HepG2 (cell line): ENCODE measurements around the gene C19orf85. TPM values are rescaled to one million over a fixed set of nuclear protein-coding genes. Genes with fewer than 3 reads are reported as not detected.

Source experiments
- ATF4 ChIP-seq, 2 experiments: fragments of 450-650 bp in 1 of 2; sonication (generic) in 1 of 2; formaldehyde crosslinking; IDR thresholded peaks; 2 replicates each; pipeline versions ENCODE4 v1.5.0 to v1.8.0; 2020 to 2022; ENCODE audit warnings: mild to moderate bottlenecking in 1 of 2, missing genetic modification reagents in 1 of 2
- ATRX ChIP-seq: sonication (generic); formaldehyde crosslinking; IDR thresholded peaks from 2 replicates; pipeline ENCODE4 v1.4.0; 2020; ENCODE audit warnings: missing genetic modification reagents, borderline replicate concordance
- CAMTA2 ChIP-seq: sonication (generic); formaldehyde crosslinking; IDR thresholded peaks from 2 replicates; pipeline ENCODE4 v1.4.0; 2020; ENCODE audit warnings: mild to moderate bottlenecking, missing genetic modification reagents, borderline replicate concordance
- CBX2 ChIP-seq, 2 experiments: fragments of 200-600 bp in 1 of 2; sonication (generic); formaldehyde crosslinking in 1 of 2; IDR thresholded peaks; 2 replicates each; pipeline versions ENCODE4 v1.7.0 to v1.8.1; 2018 to 2022; ENCODE audit warnings: low read depth in 2 of 2, low read length in 1 of 2, mild to moderate bottlenecking in 1 of 2, missing genetic modification reagents in 1 of 2
- HNF1B ChIP-seq: sonication (generic); formaldehyde crosslinking; IDR thresholded peaks from 2 replicates; pipeline ENCODE4 v1.5.1; 2020; ENCODE audit warnings: mild to moderate bottlenecking, moderate library complexity, missing genetic modification reagents
- HNRNPL ChIP-seq: fragments of 200-400 bp; formaldehyde crosslinking; IDR thresholded peaks from 2 replicates; pipeline ENCODE4 v1.6.1; 2017; ENCODE audit warnings: mild to moderate bottlenecking, low read depth, low read length
- IKZF1 ChIP-seq: fragments of 450-650 bp; IDR thresholded peaks from 2 replicates; pipeline ENCODE4 v1.7.1; 2016
- IRF2 ChIP-seq: IDR thresholded peaks from 2 replicates; pipeline ENCODE4 v1.6.1; 2018; ENCODE audit warnings: missing genetic modification reagents, missing compliant biosample characterization
- JDP2 ChIP-seq: sonication (generic); formaldehyde crosslinking; IDR thresholded peaks from 2 replicates; pipeline ENCODE4 v1.8.1; 2022; ENCODE audit warnings: missing genetic modification reagents, borderline replicate concordance
- KLF12 ChIP-seq: sonication (generic); formaldehyde crosslinking; IDR thresholded peaks from 2 replicates; pipeline ENCODE4 v1.4.0; 2020; ENCODE audit warnings: missing genetic modification reagents, borderline replicate concordance
- RFX1 ChIP-seq: fragments of 450-650 bp; IDR thresholded peaks from 2 replicates; pipeline ENCODE4 v1.6.1; 2017
- RFX5 ChIP-seq: IDR thresholded peaks from 2 replicates; pipeline ENCODE4 v1.6.1; 2011; ENCODE audit warnings: low read depth, low read length, improper control_type of control experiment
- THRA ChIP-seq: sonication (generic); formaldehyde crosslinking; IDR thresholded peaks from 2 replicates; pipeline ENCODE4 v1.4.0; 2020; ENCODE audit warnings: missing genetic modification reagents, borderline replicate concordance
- XRCC5 ChIP-seq: fragments of 200-400 bp; formaldehyde crosslinking; optimal IDR thresholded peaks from 2 replicates; pipeline ENCODE3; 2017; ENCODE audit warnings: mild to moderate bottlenecking, low read length
- ZFYVE20 ChIP-seq: sonication (generic); formaldehyde crosslinking; IDR thresholded peaks from 2 replicates; pipeline ENCODE4 v1.8.0; 2023; ENCODE audit warnings: low read depth, mild to moderate bottlenecking, moderate library complexity, missing genetic modification reagents, borderline replicate concordance
- ZNF101 ChIP-seq: sonication (generic); formaldehyde crosslinking; IDR thresholded peaks from 2 replicates; pipeline ENCODE4 v1.4.0; 2020; ENCODE audit warnings: mild to moderate bottlenecking, low read depth, missing genetic modification reagents, borderline replicate concordance
- ZNF20 ChIP-seq: sonication (generic); formaldehyde crosslinking; IDR thresholded peaks from 2 replicates; pipeline ENCODE4 v1.4.0; 2020; ENCODE audit warnings: mild to moderate bottlenecking, moderate library complexity, missing genetic modification reagents
- ZNF230 ChIP-seq: sonication (generic); formaldehyde crosslinking; IDR thresholded peaks from 2 replicates; pipeline ENCODE4 v1.4.0; 2020; ENCODE audit warnings: mild to moderate bottlenecking, missing genetic modification reagents
- ZNF263 ChIP-seq: sonication (generic); formaldehyde crosslinking; IDR thresholded peaks from 2 replicates; pipeline ENCODE4 v1.4.0; 2020; ENCODE audit warnings: missing genetic modification reagents
- ZNF30 ChIP-seq: sonication (generic); formaldehyde crosslinking; IDR thresholded peaks from 2 replicates; pipeline ENCODE4 v1.5.0; 2020; ENCODE audit warnings: mild to moderate bottlenecking, missing genetic modification reagents
- polyA plus RNA-seq, 8 experiments: library from polyadenylated mRNA; depleted of rRNA in 3 of 8; stranded (reverse) in 7 of 8; unstranded in 1 of 8; fragments of >200 nt; fragmentation: Illumina TruSeq in 4 of 8; extraction: Trizol in 4 of 8; gene quantifications; 2 replicates each; pipeline versions ENCODE4 v1.2.1 to v1.2.3, GENCODE V29; 2011 to 2016; ENCODE audit warnings: low read depth in 4 of 8, missing spikeins in 1 of 8, mixed read lengths in 1 of 8; ENCODE audit not compliant: insufficient read depth in 1 of 8
- total RNA-seq, 5 experiments: library from RNA; depleted of rRNA; stranded (reverse); fragments of >200 nt; fragmentation: Illumina TruSeq; extraction: Trizol; gene quantifications; 2 replicates each; pipeline ENCODE4 v1.2.3, GENCODE V29; 2016; ENCODE audit warnings: low read depth in 1 of 5
- TF ChIP-seq, protein P1 (sequence below): sonication (generic); formaldehyde crosslinking; IDR thresholded peaks from 2 replicates; pipeline ENCODE4 v1.4.0; 2020; ENCODE audit warnings: missing genetic modification reagents

Gene C19orf85
- total and polyA plus RNA-seq, 2 of the 13 experiments (the other 11 are each of a cell fraction or from before 2014, with no cell fraction given) = not detected

- no peak for TF ChIP-seq ZFYVE20
- no peak for TF ChIP-seq ATRX (CRISPR knock-in tag)
- TF ChIP-seq CBX2 (IDR thresholded peaks at IDR 0.05; ENCODE audit: low read depth, low read length) = no peak
- no peak for TF ChIP-seq CBX2 (CRISPR knock-in tag; IDR thresholded peaks at IDR 0.05; ENCODE audit: low read depth)
- TF ChIP-seq ZNF230 (CRISPR knock-in tag) = peak; percentile 68; the same call in 1 of the 2 replicates
- TF ChIP-seq IRF2 (CRISPR knock-in tag) = no peak
- TF ChIP-seq XRCC5 = no peak
- TF ChIP-seq JDP2 (CRISPR knock-in tag) = no peak
- TF ChIP-seq HNRNPL = peak; percentile 67; the same call in 1 of the 2 replicates
- no peak for TF ChIP-seq CAMTA2
- TF ChIP-seq ZNF30 (CRISPR knock-in tag) = no peak
- no peak for TF ChIP-seq IKZF1
- TF ChIP-seq RFX5 = peak; percentile 58
- 0 out of 4 replicates have a peak, but pooled peaks of 1 of the 2 experiments have one; percentile 9 for TF ChIP-seq ATF4 (CRISPR knock-in tag; IDR thresholded peaks at IDR 0.05)
- TF ChIP-seq HNF1B (CRISPR knock-in tag) = peak; percentile 47; the same call in 1 of the 2 replicates
- no peak for TF ChIP-seq RFX1
- TF ChIP-seq, protein P1, sequence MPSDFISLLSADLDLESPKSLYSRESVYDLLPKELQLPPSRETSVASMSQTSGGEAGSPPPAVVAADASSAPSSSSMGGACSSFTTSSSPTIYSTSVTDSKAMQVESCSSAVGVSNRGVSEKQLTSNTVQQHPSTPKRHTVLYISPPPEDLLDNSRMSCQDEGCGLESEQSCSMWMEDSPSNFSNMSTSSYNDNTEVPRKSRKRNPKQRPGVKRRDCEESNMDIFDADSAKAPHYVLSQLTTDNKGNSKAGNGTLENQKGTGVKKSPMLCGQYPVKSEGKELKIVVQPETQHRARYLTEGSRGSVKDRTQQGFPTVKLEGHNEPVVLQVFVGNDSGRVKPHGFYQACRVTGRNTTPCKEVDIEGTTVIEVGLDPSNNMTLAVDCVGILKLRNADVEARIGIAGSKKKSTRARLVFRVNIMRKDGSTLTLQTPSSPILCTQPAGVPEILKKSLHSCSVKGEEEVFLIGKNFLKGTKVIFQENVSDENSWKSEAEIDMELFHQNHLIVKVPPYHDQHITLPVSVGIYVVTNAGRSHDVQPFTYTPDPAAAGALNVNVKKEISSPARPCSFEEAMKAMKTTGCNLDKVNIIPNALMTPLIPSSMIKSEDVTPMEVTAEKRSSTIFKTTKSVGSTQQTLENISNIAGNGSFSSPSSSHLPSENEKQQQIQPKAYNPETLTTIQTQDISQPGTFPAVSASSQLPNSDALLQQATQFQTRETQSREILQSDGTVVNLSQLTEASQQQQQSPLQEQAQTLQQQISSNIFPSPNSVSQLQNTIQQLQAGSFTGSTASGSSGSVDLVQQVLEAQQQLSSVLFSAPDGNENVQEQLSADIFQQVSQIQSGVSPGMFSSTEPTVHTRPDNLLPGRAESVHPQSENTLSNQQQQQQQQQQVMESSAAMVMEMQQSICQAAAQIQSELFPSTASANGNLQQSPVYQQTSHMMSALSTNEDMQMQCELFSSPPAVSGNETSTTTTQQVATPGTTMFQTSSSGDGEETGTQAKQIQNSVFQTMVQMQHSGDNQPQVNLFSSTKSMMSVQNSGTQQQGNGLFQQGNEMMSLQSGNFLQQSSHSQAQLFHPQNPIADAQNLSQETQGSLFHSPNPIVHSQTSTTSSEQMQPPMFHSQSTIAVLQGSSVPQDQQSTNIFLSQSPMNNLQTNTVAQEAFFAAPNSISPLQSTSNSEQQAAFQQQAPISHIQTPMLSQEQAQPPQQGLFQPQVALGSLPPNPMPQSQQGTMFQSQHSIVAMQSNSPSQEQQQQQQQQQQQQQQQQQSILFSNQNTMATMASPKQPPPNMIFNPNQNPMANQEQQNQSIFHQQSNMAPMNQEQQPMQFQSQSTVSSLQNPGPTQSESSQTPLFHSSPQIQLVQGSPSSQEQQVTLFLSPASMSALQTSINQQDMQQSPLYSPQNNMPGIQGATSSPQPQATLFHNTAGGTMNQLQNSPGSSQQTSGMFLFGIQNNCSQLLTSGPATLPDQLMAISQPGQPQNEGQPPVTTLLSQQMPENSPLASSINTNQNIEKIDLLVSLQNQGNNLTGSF (CRISPR knock-in tag) = peak; percentile 75
- TF ChIP-seq THRA = 0 out of 2 replicates have a peak, but pooled peaks have one; percentile 66
- TF ChIP-seq ZNF101 = no peak
- TF ChIP-seq ZNF20 (CRISPR knock-in tag) = no peak
- TF ChIP-seq ZNF263 (CRISPR knock-in tag) = no peak
- TF ChIP-seq KLF12 = peak; percentile 90
Observed at GRCh38 chr19:55461259-55461973, 3.1 kb downstream of the C19orf85 start, which contains the start of gene ISOC2 (continued).
